HL-60 (cell line): Measurements from ENCODE around the gene EPS8L1.
A peak's percentile ranks its signal among the peaks of the same experiment; 100 is the strongest.

Experiments used
- CTCF ChIP-seq: IDR thresholded peaks from one replicate; pipeline ENCODE4 v1.5.1; 2011; ENCODE audit warnings: low read length, control low read depth, inconsistent platforms; ENCODE audit not compliant: insufficient read depth
- POLR2AphosphoS5 ChIP-seq: IDR thresholded peaks from 2 replicates; pipeline ENCODE4 v1.6.1; 2012; ENCODE audit warnings: low read depth
- REST ChIP-seq: IDR thresholded peaks from 2 replicates; pipeline ENCODE4 v1.6.1; 2012; ENCODE audit warnings: low read depth; ENCODE audit not compliant: insufficient replicate concordance

- TF ChIP-seq CTCF (no peak), REST (no peak), POLR2AphosphoS5 (peak; percentile 21; the same call in 1 of the 2 replicates)
These were observed 4.7 kb downstream of the EPS8L1 start for GRCh38 chr19:55080121-55080967.
